H9 (cell line): ENCODE data around the gene MAML3. TPM values are rescaled to one million over a fixed set of nuclear protein-coding genes. Genes with fewer than 3 reads are reported as not detected.
A peak's percentile ranks its signal among the peaks of the same experiment; 100 is the strongest.

Experiments
- DNase-seq: peaks from one replicate; pipeline ENCODE4 v3.0.0-alpha.2; 2017
- H2AFZ ChIP-seq: one replicate; pipeline ENCODE4 v1.6.1; 2013; ENCODE audit warnings: mild to moderate bottlenecking, low read length, control low read depth, moderate library complexity
- H2AK5ac ChIP-seq: 2 replicates; pipeline ENCODE4 v1.6.1; 2013; ENCODE audit warnings: low read length, control low read depth, mixed read lengths; ENCODE audit not compliant: insufficient read length
- H2BK120ac ChIP-seq: one replicate; pipeline ENCODE4 v1.6.1; 2013; ENCODE audit warnings: low read depth, mild to moderate bottlenecking, low read length, control low read depth, inconsistent platforms; ENCODE audit not compliant: poor library complexity, severe bottlenecking
- H2BK12ac ChIP-seq: 2 replicates; pipeline ENCODE4 v1.6.1; 2013; ENCODE audit warnings: low read length, control low read depth, mixed read lengths, low read depth; ENCODE audit not compliant: insufficient read length
- H2BK15ac ChIP-seq: 2 replicates; pipeline ENCODE4 v1.6.1; 2013; ENCODE audit warnings: low read depth, low read length, control low read depth
- H2BK20ac ChIP-seq: one replicate; pipeline ENCODE4 v1.6.1; 2013; ENCODE audit warnings: low read depth, mild to moderate bottlenecking, low read length, control low read depth, inconsistent platforms; ENCODE audit not compliant: poor library complexity, severe bottlenecking
- H2BK5ac ChIP-seq: 2 replicates; pipeline ENCODE4 v1.6.1; 2013; ENCODE audit warnings: low read length, control low read depth, mixed read lengths; ENCODE audit not compliant: insufficient read length
- H3K14ac ChIP-seq: 2 replicates; pipeline ENCODE4 v1.6.1; 2013; ENCODE audit warnings: low read length, control low read depth; ENCODE audit not compliant: insufficient read depth
- H3K18ac ChIP-seq: 2 replicates; pipeline ENCODE4 v1.6.1; 2013; ENCODE audit warnings: low read depth, mild to moderate bottlenecking, mixed read lengths, low read length, control low read depth; ENCODE audit not compliant: insufficient read length
- H3K23ac ChIP-seq: 2 replicates; pipeline ENCODE4 v1.6.1; 2013; ENCODE audit warnings: low read length, control low read depth, mixed read lengths, low read depth; ENCODE audit not compliant: insufficient read length
- H3K23me2 ChIP-seq: 2 replicates; pipeline ENCODE4 v1.6.1; 2013; ENCODE audit warnings: low read depth, mild to moderate bottlenecking, mixed read lengths, low read length, control low read depth; ENCODE audit not compliant: insufficient read length, poor library complexity, severe bottlenecking
- H3K27ac ChIP-seq: 2 replicates; pipeline ENCODE4 v1.5.1; 2013; ENCODE audit warnings: low read length, control low read depth, mixed read lengths, low read depth; ENCODE audit not compliant: insufficient read length
- H3K27me3 ChIP-seq: 2 replicates; pipeline ENCODE4 v1.6.1; 2013; ENCODE audit warnings: low read length, control low read depth, inconsistent platforms; ENCODE audit not compliant: insufficient read depth
- H3K4ac ChIP-seq: 2 replicates; pipeline ENCODE4 v1.6.1; 2013; ENCODE audit warnings: low read depth, mild to moderate bottlenecking, control low read depth, inconsistent platforms, low read length, moderate library complexity
- H3K4me1 ChIP-seq: 2 replicates; pipeline ENCODE4 v1.6.1; 2013; ENCODE audit warnings: low read length, control low read depth, inconsistent platforms; ENCODE audit not compliant: insufficient read depth
- H3K4me2 ChIP-seq: 2 replicates; pipeline ENCODE4 v1.6.1; 2013; ENCODE audit warnings: low read length, control low read depth, mixed read lengths; ENCODE audit not compliant: insufficient read length, insufficient read depth
- H3K56ac ChIP-seq: 2 replicates; pipeline ENCODE4 v1.6.1; 2013; ENCODE audit warnings: low read depth, mild to moderate bottlenecking, mixed read lengths, low read length, control low read depth; ENCODE audit not compliant: insufficient read length
- H3K79me1 ChIP-seq: 2 replicates; pipeline ENCODE4 v1.6.1; 2013; ENCODE audit warnings: low read depth, mild to moderate bottlenecking, moderate library complexity, low read length, control low read depth, inconsistent platforms; ENCODE audit not compliant: insufficient read depth, poor library complexity, severe bottlenecking
- H3K79me2 ChIP-seq: 2 replicates; pipeline ENCODE4 v1.6.1; 2013; ENCODE audit warnings: low read length, control low read depth, inconsistent platforms; ENCODE audit not compliant: insufficient read depth
- H3K9ac ChIP-seq: 2 replicates; pipeline ENCODE4 v1.6.1; 2013; ENCODE audit warnings: low read length, control low read depth, mixed read lengths; ENCODE audit not compliant: insufficient read length; ENCODE audit errors: extremely low read depth
- H3K9me3 ChIP-seq: one replicate; pipeline ENCODE4 v1.6.1; 2013; ENCODE audit warnings: low read depth, low read length, inconsistent platforms; ENCODE audit not compliant: control insufficient read depth
- H3T11ph ChIP-seq: one replicate; pipeline ENCODE4 v1.6.1; 2013; ENCODE audit warnings: mild to moderate bottlenecking, low read length, control low read depth, inconsistent platforms
- H4K20me1 ChIP-seq: one replicate; pipeline ENCODE4 v1.6.1; 2013; ENCODE audit not compliant: control insufficient read depth, insufficient read length, insufficient read depth
- H4K5ac ChIP-seq: 2 replicates; pipeline ENCODE4 v1.6.1; 2013; ENCODE audit warnings: low read depth, mild to moderate bottlenecking, mixed read lengths, low read length, control low read depth; ENCODE audit not compliant: insufficient read length
- H4K8ac ChIP-seq: replicated peaks from 2 replicates; pipeline ENCODE4 v1.6.1; 2013; ENCODE audit warnings: low read length, control low read depth, mixed read lengths, low read depth; ENCODE audit not compliant: insufficient read length
- H4K91ac ChIP-seq: 2 replicates; pipeline ENCODE4 v1.6.1; 2013; ENCODE audit warnings: low read depth, mild to moderate bottlenecking, moderate library complexity, mixed read lengths, low read length, control low read depth; ENCODE audit not compliant: insufficient read length
- H3K27ac Mint-ChIP-seq, 3 experiments: 2 replicates in 2 of 3; 3 replicates in 1 of 3; pipeline ENCODE4 v1.8.0; 2020 to 2021; ENCODE audit warnings: mixed read lengths in 3 of 3, mild to moderate bottlenecking in 1 of 3, moderate library complexity in 1 of 3
- H3K27me3 Mint-ChIP-seq: 2 replicates; pipeline ENCODE4 v1.8.0; 2021; ENCODE audit warnings: low read depth, mild to moderate bottlenecking, moderate library complexity, mixed read lengths
- H3K36me3 Mint-ChIP-seq, 3 experiments: 2 replicates in 2 of 3; 3 replicates in 1 of 3; pipeline ENCODE4 v1.8.0; 2020 to 2021; ENCODE audit warnings: low read depth in 3 of 3, mixed read lengths in 3 of 3; ENCODE audit not compliant: insufficient read depth in 1 of 3
- H3K4me1 Mint-ChIP-seq, 2 experiments: 2 replicates each; pipeline ENCODE4 v1.8.0; 2020; ENCODE audit warnings: mixed read lengths in 2 of 2
- H3K4me3 Mint-ChIP-seq, 2 experiments: 2 replicates in 1 of 2; 3 replicates in 1 of 2; pipeline ENCODE4 v1.8.0; 2020 to 2021; ENCODE audit warnings: mild to moderate bottlenecking in 2 of 2, mixed read lengths in 2 of 2, moderate library complexity in 1 of 2
- H3K9me3 Mint-ChIP-seq, 2 experiments: 2 replicates in 1 of 2; 3 replicates in 1 of 2; pipeline ENCODE4 v1.8.0; 2020; ENCODE audit warnings: mild to moderate bottlenecking in 2 of 2, mixed read lengths in 2 of 2, moderate library complexity in 1 of 2
- WGBS: extraction: QIAGEN DNeasy Blood & Tissue Kit; methylation state at CpG from one replicate; pipeline ENCODE4 v1.1.7; 2013; ENCODE audit warnings: missing lambda C conversion rate, low lambda C conversion rate, mixed read lengths; ENCODE audit not compliant: insufficient read length; ENCODE audit errors: extremely low coverage; 5-methylcytosine and 5-hydroxymethylcytosine counted together
- total RNA-seq: library from RNA; stranded (reverse); gene quantifications from 2 replicates; pipeline ENCODE4 v1.2.1, GENCODE V29; 2021
- TF ChIP-seq, protein P1 (sequence below): fragments of 200-600 bp; sonication (generic); conservative IDR thresholded peaks from 3 replicates; pipeline ENCODE4 v1.8.0; 2021; ENCODE audit warnings: antibody characterized with exemption, mild to moderate bottlenecking

The MAML3 gene
- total RNA-seq, 1 experiment from 2014 or later, result 3.9 TPM

DNA sequence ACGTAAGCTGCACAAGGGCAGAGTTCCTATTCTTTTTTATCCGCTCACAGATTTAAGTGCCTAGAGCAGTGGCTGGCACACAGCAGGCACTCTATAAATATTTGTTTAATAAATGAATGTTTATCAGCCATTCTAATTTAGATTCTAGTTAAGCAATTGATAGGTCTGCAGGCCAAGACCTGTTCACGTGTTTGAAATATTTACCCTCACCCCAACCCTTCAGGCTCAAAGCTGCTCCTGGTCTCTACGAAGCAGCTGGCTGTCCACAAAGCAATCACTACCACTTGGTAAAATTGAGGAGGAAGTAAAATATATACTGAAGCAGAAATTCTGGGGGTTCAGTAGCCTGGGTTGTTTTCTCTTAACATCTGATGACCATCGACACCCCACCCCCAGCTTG lies 330.2 kb downstream of the MAML3 start:
- H2AFZ ChIP-seq, result no peak overlapping the region

More for the DNA sequence above, 330.2 kb downstream of the MAML3 start:
- H3K27me3 ChIP-seq, result no peaks in the 10 kb centered on the region; the same call in 1 of the 2 replicates
- no peak overlapping the region for H3K18ac ChIP-seq
- peaks cover 4% of the 10 kb centered on the region for H3K23me2 ChIP-seq
- peaks cover 4 to 14% (median 10%) of the 10 kb centered on the region in 3 experiments; a peak in 6 of 7 replicates for H3K36me3 Mint-ChIP-seq
- no peak overlapping the region for H3K56ac ChIP-seq
- no peaks in the 10 kb centered on the region for H3K9me3 ChIP-seq
- H2BK20ac ChIP-seq, result no peak overlapping the region
- H4K20me1 ChIP-seq, result no peaks in the 10 kb centered on the region
- no peak for DNase-seq
- H3K4ac ChIP-seq, result no peak overlapping the region
- H3K27ac Mint-ChIP-seq, result peak overlapping the region in 1 of 3 experiments; percentile 90; a peak in 1 of 7 replicates
- H3T11ph ChIP-seq, result no peak overlapping the region
- no peak overlapping the region for H3K27ac ChIP-seq
- peaks cover 20% of the 10 kb centered on the region; the same call in 1 of the 2 replicates for H3K4me1 ChIP-seq
- H2AK5ac ChIP-seq, result no peak overlapping the region
- no peaks in the 10 kb centered on the region for H3K79me2 ChIP-seq
- H4K8ac ChIP-seq, result no peak overlapping the region
- no peak overlapping the region for H3K9ac ChIP-seq
- no peak overlapping the region for H2BK12ac ChIP-seq
- no peak overlapping the region for H3K4me3 Mint-ChIP-seq
- TF ChIP-seq, protein P1, sequence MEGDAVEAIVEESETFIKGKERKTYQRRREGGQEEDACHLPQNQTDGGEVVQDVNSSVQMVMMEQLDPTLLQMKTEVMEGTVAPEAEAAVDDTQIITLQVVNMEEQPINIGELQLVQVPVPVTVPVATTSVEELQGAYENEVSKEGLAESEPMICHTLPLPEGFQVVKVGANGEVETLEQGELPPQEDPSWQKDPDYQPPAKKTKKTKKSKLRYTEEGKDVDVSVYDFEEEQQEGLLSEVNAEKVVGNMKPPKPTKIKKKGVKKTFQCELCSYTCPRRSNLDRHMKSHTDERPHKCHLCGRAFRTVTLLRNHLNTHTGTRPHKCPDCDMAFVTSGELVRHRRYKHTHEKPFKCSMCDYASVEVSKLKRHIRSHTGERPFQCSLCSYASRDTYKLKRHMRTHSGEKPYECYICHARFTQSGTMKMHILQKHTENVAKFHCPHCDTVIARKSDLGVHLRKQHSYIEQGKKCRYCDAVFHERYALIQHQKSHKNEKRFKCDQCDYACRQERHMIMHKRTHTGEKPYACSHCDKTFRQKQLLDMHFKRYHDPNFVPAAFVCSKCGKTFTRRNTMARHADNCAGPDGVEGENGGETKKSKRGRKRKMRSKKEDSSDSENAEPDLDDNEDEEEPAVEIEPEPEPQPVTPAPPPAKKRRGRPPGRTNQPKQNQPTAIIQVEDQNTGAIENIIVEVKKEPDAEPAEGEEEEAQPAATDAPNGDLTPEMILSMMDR, result no peak
- peaks cover 6 to 11% of the 10 kb centered on the region in 2 experiments; a peak in 4 of 5 replicates for H3K9me3 Mint-ChIP-seq
- H2BK120ac ChIP-seq, result no peak overlapping the region
- no peak overlapping the region for H4K91ac ChIP-seq
- peaks cover 55 to 58% of the 10 kb centered on the region in 2 experiments for H3K4me1 Mint-ChIP-seq
- H2BK5ac ChIP-seq, result no peak overlapping the region
- no peaks in the 10 kb centered on the region for H3K79me1 ChIP-seq
- no CpG with 5 or more reads among the region's 5 CpGs for WGBS
- H3K27me3 Mint-ChIP-seq, result no peaks in the 10 kb centered on the region
- no peak overlapping the region for H4K5ac ChIP-seq
- H3K4me2 ChIP-seq, result no peak overlapping the region
- no peak overlapping the region for H2BK15ac ChIP-seq
- H3K14ac ChIP-seq, result no peak overlapping the region
- no peak overlapping the region for H3K23ac ChIP-seq
